ENCODE data around the gene CHMP3.
A peak's percentile ranks its signal among the peaks of the same experiment; 100 is the strongest.
"Not testable (repeated sequence)": the region's sequence is repeated elsewhere in the genome, so short reads cannot be mapped to it uniquely, and the experiment has no call there.

CHMP3 gene

DNA sequence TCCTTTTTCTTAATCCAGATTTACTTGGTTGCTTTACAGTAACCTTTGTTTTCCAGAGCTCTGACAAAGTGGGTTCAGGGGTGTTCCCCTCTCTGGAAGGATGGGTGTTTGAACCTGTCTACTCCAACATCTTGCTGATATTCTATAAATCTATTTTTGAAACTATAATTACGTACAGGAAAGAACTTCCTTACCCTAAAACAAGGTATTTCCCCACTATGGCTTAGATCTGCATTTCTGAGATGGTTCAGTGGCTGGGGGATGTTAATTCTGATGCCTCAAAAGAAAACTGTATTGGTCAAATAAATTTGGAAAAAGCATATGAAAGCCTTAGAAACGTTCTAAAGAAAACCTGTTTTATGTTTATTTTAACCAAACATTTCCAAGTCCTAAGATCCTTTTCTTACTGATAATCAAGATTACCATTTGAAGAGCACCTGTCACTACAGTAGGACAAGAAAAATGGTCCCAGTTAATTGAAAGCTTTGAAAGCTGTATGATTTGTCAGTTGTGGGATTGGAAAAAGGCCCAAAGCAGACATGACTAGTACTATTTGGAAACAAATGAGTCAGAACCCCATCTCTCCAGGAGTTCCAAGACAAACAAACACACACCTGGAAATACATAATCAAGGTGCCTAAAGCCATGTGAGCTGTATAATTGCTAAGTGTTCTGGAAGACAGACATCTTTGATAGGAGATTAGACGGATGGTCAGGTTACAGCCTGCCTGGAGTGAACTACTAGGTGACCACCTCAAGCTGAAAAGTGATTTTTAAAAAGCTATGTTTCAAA is 64.6 kb downstream of the CHMP3 start:
- H3K4me1 Mint-ChIP-seq: peaks cover 24% of the 10 kb centered on the region
- H3K27me3 Mint-ChIP-seq: no peaks in the 10 kb centered on the region
- no peak overlapping the region for H3K27ac Mint-ChIP-seq
- H3K9me3 Mint-ChIP-seq: peaks cover 31 to 57% of the 10 kb centered on the region in 2 donors
- DNase-seq: no peak
- ATAC-seq: no peak
- H3K4me3 Mint-ChIP-seq: no peak overlapping the region

GRCh38 chr2:86496391-86496790 is 66.9 kb downstream of the CHMP3 start:
- H3K27me3 Mint-ChIP-seq, H3K4me3 Mint-ChIP-seq, DNase-seq, ATAC-seq: not testable (repeated sequence)
- Mint-ChIP-seq H3K4me1 (peaks cover 24% of the 10 kb centered on the region), H3K27ac (peak overlapping the region in 1 of 2 donors; percentile 12), H3K9me3 (peaks cover 28 to 47% of the 10 kb centered on the region in 2 donors)

- H3K4me1 Mint-ChIP-seq: peaks cover 19% of the 10 kb centered on the region
- no peaks in the 10 kb centered on the region for H3K27me3 Mint-ChIP-seq
- peaks cover 8 to 19% of the 10 kb centered on the region in 2 donors for H3K9me3 Mint-ChIP-seq
- H3K27ac Mint-ChIP-seq: no peak overlapping the region
- ATAC-seq (no peak), DNase-seq (no peak)
- H3K4me3 Mint-ChIP-seq: no peak overlapping the region
Measured at GRCh38 chr2:86492048-86492453, 71.2 kb downstream of the CHMP3 start.

- no peak for ATAC-seq
- H3K4me1 Mint-ChIP-seq: peaks cover 26% of the 10 kb centered on the region
- H3K4me3 Mint-ChIP-seq: no peak overlapping the region
- no peaks in the 10 kb centered on the region for H3K27me3 Mint-ChIP-seq
- H3K27ac Mint-ChIP-seq: peak overlapping the region in 1 of 2 donors; percentile 2
- peaks cover 8 to 19% of the 10 kb centered on the region in 2 donors for H3K9me3 Mint-ChIP-seq
- no peak for DNase-seq
Measured at GRCh38 chr2:86491088-86491487, 72.2 kb downstream of the CHMP3 start.

- Mint-ChIP-seq H3K9me3 (peaks cover 0 to 11% of the 10 kb centered on the region in 2 donors), H3K27ac (peak overlapping the region in 1 of 2 donors; percentile 61), H3K4me3 (no peak overlapping the region), H3K27me3 (no peaks in the 10 kb centered on the region), H3K4me1 (peaks cover 26% of the 10 kb centered on the region)
- no peak for ATAC-seq
- no peak for DNase-seq
Measured at GRCh38 chr2:86490245-86490644, 73.0 kb downstream of the CHMP3 start.

DNA sequence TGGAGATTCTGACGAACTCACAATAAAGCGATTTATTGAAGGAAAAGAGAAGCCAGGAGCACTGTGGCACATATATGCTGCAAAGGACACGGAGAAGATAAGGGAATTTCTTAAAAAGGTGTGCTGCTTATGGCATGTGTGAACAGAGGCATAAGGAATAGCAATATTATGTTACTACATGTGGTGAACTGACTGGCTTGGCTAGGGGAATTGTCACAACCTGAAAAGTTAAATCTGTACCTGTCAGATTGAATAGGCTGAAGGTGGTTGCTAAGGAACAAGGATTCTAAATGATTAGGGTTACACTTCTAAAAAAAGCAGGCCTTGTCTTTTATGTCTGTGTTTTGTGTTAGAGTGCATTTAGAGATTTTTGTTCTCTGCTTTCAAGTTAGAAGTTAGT is 73.7 kb downstream of the CHMP3 start:
- H3K4me3 Mint-ChIP-seq: no peak overlapping the region
- H3K27me3 Mint-ChIP-seq: no peaks in the 10 kb centered on the region
- H3K27ac Mint-ChIP-seq: no peak overlapping the region
- ATAC-seq (no peak), DNase-seq (no peak)
- H3K4me1 Mint-ChIP-seq: peaks cover 28% of the 10 kb centered on the region
- peaks cover 0 to 4% of the 10 kb centered on the region in 2 donors for H3K9me3 Mint-ChIP-seq

DNA sequence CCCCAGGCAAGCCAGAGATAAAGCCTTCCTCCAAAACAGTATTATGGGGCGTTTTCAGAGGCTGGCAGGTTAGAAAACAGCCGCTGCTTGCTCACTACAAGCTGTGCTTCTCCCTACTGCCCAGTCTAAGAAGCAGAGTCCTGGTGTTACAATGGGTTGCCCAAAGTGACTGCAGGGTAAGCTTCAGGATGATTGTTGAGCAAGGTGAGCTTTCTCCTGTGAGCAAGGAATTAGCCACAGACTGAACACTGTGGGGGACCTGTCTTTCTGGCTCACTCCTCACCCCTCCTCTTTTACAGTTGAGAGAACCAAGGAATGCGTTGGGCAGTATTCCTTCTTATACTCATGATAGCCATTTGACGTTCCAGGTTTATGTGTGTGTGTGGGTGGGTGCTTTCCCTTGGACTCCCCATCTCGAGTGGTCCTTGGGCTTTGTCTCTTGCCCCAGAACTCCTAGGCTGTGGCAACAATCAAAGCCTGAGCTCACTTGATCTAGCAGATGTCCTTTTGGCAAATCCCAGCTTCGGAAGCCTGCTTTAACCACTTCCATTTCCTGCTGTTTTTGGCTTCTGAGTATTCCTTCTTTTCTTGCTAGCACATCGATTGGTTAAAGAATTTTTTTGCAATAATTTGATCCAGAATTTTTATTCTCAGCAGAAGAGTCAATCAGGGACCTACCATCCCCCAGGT is 74.5 kb downstream of the CHMP3 start:
- DNase-seq: no peak
- no peak overlapping the region for H3K27ac Mint-ChIP-seq
- peaks cover 26% of the 10 kb centered on the region for H3K4me1 Mint-ChIP-seq
- H3K27me3 Mint-ChIP-seq: no peaks in the 10 kb centered on the region
- ATAC-seq: no peak
- H3K9me3 Mint-ChIP-seq: no peaks in the 10 kb centered on the region
- no peak overlapping the region for H3K4me3 Mint-ChIP-seq

DNA sequence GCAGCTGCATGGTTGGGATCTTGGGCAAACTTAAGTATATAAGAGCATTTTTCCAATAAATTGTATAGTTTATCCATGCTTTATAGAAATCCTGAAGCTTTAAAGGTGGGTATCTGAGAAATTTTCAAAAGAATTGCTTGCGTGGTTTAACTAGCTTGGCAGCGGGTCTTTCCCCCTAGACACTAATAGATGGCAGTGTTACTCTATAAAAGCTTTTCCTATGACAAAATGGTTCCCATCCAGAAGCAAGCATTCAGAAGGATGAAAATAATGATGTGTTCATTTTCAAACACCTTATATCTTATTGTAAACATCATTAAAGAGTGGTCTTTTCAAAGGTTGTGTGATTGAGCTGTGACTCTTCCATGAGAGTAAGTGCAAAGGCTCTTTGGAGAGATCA is 76.2 kb downstream of the CHMP3 start:
- Mint-ChIP-seq H3K4me3 (no peak overlapping the region), H3K9me3 (no peaks in the 10 kb centered on the region), H3K27ac (no peak overlapping the region), H3K27me3 (no peaks in the 10 kb centered on the region), H3K4me1 (peaks cover 34% of the 10 kb centered on the region)
- DNase-seq (no peak), ATAC-seq (no peak)

- Mint-ChIP-seq H3K27ac (peak overlapping the region; percentile 16 to 27), H3K4me3 (peak overlapping the region in 1 of 2 donors; percentile 10), H3K9me3 (no peaks in the 10 kb centered on the region), H3K4me1 (peaks cover 40% of the 10 kb centered on the region), H3K27me3 (no peaks in the 10 kb centered on the region)
- ATAC-seq (no peak), DNase-seq (no peak)
Measured at GRCh38 chr2:86485802-86486201, 77.4 kb downstream of the CHMP3 start.

- DNase-seq (no peak), ATAC-seq (no peak)
- Mint-ChIP-seq H3K4me1 (peaks cover 43% of the 10 kb centered on the region), H3K4me3 (no peak overlapping the region), H3K27me3 (no peaks in the 10 kb centered on the region), H3K27ac (peak overlapping the region in 1 of 2 donors; percentile 29), H3K9me3 (no peaks in the 10 kb centered on the region)
Measured at GRCh38 chr2:86485103-86485502, 78.1 kb downstream of the CHMP3 start.

GRCh38 chr2:86484385-86484784 is 78.9 kb downstream of the CHMP3 start:
- Mint-ChIP-seq H3K27ac (no peak overlapping the region), H3K27me3 (no peaks in the 10 kb centered on the region), H3K4me1 (peaks cover 45% of the 10 kb centered on the region), H3K9me3 (no peaks in the 10 kb centered on the region), H3K4me3 (no peak overlapping the region)
- ATAC-seq: no peak
- DNase-seq: no peak

DNA sequence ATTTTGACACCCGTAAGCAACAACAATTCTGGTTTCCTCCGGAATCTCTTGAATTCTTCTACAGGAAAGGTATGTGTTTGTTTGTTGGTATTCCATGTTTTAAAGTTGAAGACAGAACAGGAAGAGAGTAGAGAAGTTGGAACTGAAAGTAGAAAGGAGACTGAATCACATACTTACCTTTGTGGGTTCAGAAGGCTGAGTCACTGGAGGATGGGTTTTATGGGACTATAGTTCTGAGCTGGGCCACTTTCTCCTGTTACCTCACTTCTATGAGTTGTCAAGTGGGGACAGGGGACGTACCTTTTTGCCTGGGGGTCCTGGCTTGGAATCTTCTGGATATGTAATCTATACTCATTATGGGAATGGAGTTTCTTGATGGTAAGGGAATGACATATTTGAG is 81.2 kb downstream of the CHMP3 start:
- Mint-ChIP-seq H3K4me3 (no peak overlapping the region), H3K27ac (no peak overlapping the region), H3K4me1 (peaks cover 57% of the 10 kb centered on the region), H3K9me3 (no peaks in the 10 kb centered on the region), H3K27me3 (no peaks in the 10 kb centered on the region)
- no peak for DNase-seq
- peak; percentile 95 for ATAC-seq

DNA sequence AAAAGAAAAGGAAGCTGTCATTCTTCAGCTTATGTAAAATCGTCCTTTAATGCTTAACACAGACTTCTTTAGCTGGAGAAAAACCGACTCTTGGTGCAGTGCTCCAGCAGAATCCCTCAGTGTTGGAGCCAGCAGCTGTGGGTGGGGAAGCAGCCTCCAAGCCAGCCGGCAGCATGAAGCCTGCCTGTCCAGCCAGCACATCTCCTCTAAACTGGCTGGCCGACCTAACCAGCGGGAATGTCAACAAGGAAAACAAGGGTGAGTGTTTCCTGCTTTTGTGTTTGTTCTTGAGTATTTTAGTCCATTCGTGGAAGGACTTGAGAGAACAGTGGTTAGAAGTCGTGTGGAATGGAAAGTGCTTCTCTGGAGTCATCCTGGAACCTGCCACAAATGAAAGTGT is 83.1 kb downstream of the CHMP3 start:
- H3K4me3 Mint-ChIP-seq: no peak overlapping the region
- H3K4me1 Mint-ChIP-seq: peaks cover 52% of the 10 kb centered on the region
- no peak overlapping the region for H3K27ac Mint-ChIP-seq

DNA sequence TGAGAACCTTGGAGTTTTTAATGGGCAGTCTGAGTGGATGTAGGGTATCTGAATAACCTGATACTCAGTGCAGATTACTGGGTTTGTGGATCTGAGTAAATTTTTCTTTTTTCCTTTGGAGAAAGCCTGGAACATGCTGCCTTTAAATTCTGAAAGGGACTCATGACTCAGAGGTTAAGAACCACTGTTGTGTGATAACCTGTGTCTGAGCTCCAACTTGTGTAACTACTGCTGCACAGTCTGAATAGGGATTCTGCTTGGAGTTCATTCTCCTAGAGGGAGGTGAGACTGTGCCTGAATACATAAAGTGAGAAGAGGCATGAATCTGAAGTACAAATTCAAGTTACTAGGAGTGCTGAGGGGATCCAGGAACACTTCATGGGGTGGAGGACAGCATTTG is 85.9 kb downstream of the CHMP3 start:
- Mint-ChIP-seq H3K4me3 (no peak overlapping the region), H3K9me3 (no peaks in the 10 kb centered on the region), H3K4me1 (peaks cover 41% of the 10 kb centered on the region), H3K27ac (peak overlapping the region in 1 of 2 donors; percentile 75), H3K27me3 (no peaks in the 10 kb centered on the region)
- ATAC-seq (no peak), DNase-seq (no peak)

More for the DNA sequence above, 83.1 kb downstream of the CHMP3 start:
- DNase-seq (no peak), ATAC-seq (no peak)
- Mint-ChIP-seq H3K27me3 (no peaks in the 10 kb centered on the region), H3K9me3 (no peaks in the 10 kb centered on the region)

- no peaks in the 10 kb centered on the region for H3K9me3 Mint-ChIP-seq
Measured at GRCh38 chr2:86476918-86477317, 86.3 kb downstream of the CHMP3 start.

DNA sequence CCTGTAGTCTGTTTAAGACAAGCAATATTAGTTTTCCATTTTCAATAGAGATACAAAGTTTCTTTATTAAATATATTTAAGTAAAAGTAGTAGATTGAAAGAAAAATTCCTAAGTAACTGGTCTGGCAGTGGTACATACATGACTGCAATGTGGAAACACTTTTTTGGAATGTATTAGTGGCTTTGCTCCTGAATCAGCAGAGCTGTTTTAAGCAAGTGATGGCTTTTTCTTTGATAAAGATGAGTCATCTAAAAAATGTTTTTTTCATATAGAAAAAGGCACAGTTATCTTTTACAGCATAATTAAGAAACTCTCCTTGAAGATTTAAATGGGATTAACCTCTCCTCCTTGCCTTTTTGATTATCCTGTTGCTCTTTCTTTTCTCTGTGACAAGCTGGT is 87.2 kb downstream of the CHMP3 start:
- H3K27ac Mint-ChIP-seq: peak overlapping the region in 1 of 2 donors; percentile 67
- no peaks in the 10 kb centered on the region for H3K27me3 Mint-ChIP-seq
- H3K4me1 Mint-ChIP-seq: peaks cover 39% of the 10 kb centered on the region
- no peak overlapping the region for H3K4me3 Mint-ChIP-seq
- no peaks in the 10 kb centered on the region for H3K9me3 Mint-ChIP-seq
- ATAC-seq: no peak
- no peak for DNase-seq

More at GRCh38 chr2:86476918-86477317, 86.3 kb downstream of the CHMP3 start:
- no peak overlapping the region for H3K4me3 Mint-ChIP-seq
- ATAC-seq (no peak), DNase-seq (no peak)
- H3K4me1 Mint-ChIP-seq: peaks cover 39% of the 10 kb centered on the region
- H3K27ac Mint-ChIP-seq: no peak overlapping the region
- no peaks in the 10 kb centered on the region for H3K27me3 Mint-ChIP-seq

All from stimulated activated naive CD8-positive, alpha-beta T cell treated with anti-CD3 and anti-CD28 coated beads, Interleukin-15, amount 100 ng/mL, for 72 hours (primary cell).